C4-2B (cell line): Measurements from ENCODE around the gene N4BP3.
"Not testable (repeated sequence)": the region's sequence is repeated elsewhere in the genome, so short reads cannot be mapped to it uniquely, and the experiment has no call there.

ENCODE experiments used
- H3K27ac ChIP-seq: fragments of 450-650 bp; 2 replicates; pipeline ENCODE4 v1.5.1; 2017
- ZFX ChIP-seq: fragments of 450-650 bp; IDR thresholded peaks from 2 replicates; pipeline ENCODE4 v1.6.1; 2017
- TF ChIP-seq, protein P1 (sequence below): fragments of 450-650 bp; conservative IDR thresholded peaks from 2 replicates; pipeline ENCODE4 v1.5.1; 2017; ENCODE audit warnings: mild to moderate bottlenecking

Gene N4BP3

DNA sequence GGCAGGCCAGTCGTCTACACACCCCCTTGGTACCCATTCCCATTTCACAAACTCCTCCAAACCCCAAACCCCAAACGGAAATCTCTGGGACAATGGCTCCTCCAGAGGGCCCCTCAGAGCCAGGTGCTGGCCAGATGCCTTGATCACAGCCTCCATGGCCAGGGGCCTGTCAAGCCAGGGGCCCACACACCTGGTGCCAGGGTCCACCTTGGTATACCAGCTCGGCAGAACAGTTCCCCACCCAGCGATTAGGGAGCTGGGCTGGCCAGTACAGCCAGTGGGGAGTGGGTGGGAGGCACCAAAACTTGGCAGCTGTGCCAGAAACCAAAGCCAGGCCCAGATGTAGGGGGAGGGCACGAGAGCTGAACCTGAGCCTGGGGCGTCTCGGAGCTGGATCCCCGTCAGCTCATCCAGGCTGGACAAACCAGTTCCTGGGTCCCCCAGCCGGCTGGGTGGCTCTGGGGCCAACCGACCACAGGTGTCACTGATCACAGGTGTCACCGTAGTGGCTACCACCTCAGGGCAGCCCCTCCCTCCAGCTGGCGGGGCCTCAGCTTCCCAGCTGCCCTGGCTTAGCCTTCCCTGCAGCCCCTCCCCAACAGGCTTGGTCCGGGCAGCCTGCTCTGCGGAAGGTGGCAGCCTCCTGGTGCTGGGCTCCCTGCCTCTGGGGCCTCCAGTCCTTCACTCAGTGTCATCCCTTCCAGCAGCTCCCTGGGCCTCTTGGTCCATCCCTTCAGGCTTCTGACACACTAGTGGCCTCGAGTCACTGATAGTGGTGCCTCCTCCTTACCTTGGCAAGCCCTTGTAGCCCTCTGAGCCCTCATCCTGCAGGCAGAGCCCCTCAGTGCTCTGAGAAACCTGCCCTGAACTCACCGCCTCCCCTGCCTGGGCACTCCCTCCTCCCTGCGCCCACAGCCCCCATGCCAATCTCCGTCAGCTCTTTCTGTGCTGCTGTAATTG, 10.9 kb downstream of the N4BP3 start:
- H3K27ac ChIP-seq, result peak overlapping the region; percentile 61
- TF ChIP-seq, protein P1, sequence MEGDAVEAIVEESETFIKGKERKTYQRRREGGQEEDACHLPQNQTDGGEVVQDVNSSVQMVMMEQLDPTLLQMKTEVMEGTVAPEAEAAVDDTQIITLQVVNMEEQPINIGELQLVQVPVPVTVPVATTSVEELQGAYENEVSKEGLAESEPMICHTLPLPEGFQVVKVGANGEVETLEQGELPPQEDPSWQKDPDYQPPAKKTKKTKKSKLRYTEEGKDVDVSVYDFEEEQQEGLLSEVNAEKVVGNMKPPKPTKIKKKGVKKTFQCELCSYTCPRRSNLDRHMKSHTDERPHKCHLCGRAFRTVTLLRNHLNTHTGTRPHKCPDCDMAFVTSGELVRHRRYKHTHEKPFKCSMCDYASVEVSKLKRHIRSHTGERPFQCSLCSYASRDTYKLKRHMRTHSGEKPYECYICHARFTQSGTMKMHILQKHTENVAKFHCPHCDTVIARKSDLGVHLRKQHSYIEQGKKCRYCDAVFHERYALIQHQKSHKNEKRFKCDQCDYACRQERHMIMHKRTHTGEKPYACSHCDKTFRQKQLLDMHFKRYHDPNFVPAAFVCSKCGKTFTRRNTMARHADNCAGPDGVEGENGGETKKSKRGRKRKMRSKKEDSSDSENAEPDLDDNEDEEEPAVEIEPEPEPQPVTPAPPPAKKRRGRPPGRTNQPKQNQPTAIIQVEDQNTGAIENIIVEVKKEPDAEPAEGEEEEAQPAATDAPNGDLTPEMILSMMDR, result no peak
- TF ChIP-seq ZFX, result no peak

DNA sequence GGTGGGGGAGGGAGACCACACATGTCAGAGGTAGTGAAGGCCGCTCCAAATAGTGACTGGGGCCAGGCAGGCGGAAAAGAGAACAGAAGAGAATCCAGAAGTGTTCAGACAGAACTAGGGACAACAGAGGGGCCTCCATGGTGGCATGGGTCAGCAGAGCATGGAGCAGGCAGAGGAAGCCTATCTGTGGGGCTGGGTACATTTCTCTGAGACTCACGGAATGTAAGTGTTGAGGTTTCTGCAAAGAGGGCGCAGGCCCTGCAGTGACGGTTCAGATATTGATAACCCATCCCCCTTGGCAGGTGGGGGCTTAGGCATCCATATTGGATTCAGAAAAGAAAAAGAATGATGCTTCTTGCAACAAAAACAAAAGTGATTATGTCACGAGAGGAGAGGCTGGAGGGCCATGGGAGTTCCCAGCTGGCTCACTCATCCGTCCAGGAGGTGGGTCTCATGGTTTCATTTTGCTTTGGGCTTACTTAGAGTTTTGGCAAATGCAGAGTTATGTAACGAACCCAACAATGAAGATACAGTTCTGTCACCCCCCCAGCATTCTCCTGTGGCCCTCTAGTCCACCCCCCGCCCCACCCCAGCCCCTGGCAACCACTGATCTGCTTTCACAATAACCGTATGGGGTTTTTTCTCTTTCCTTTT, 12.0 kb downstream of the N4BP3 start:
- TF ChIP-seq, protein P1, result no peak
- no peak for TF ChIP-seq ZFX
- H3K27ac ChIP-seq, result peak overlapping the region; percentile 61

DNA sequence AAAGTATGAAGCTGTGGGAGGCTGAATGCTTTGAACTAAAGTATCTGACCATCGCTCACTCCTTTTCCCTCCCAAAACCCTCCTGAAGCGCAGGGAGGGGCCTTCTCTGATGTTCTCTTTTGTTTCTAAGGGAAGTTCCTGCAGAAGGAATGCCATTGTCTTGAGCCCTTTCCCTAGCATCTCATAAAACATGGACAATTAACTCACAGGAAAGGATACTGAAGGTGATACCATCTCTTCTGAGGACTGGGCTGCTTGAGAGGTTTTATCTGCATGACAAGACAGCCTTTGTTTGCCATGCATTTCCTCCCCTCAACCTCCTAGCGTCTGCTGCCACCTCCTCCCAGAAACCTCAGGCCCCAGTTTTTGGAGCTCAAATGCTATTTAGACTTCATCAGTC, 13.2 kb downstream of the N4BP3 start:
- no peak overlapping the region for H3K27ac ChIP-seq
- TF ChIP-seq ZFX, result no peak
- TF ChIP-seq, protein P1, result no peak

DNA sequence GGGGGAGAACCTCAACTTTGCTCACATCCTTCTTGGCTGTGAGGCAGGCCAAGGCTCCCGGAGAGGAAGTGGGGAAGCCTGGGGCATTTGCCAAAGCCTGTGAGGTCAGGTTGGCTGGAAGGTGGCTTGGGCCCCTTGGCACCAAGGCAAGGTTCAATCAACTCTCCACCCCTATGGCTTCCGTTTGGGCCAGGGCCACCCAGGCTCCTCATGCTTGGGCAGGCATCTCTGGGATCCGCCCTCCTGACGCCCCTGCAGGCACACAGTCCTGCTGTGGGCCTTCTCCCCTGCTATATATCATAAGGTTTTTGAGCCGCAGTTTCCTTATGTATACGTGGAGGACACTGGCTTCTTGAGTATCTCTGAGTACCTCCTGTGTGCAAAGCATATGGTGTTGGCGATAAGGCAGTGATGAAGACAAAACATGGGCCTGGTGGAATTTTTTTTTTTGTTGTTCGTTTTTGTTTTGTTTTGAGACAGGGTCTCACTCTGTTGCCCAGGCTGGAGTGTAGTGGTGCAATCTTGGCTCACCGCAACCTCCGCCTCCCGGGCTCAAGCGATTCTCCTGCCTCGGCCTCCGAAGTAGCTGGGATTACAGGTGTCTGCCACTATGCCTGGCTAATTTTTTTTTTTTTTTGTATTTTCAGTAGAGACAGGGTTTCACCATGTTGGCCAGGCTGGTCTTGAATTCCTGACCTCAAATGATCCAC, 14.1 kb downstream of the N4BP3 start:
- H3K27ac ChIP-seq, result not testable (repeated sequence)

DNA sequence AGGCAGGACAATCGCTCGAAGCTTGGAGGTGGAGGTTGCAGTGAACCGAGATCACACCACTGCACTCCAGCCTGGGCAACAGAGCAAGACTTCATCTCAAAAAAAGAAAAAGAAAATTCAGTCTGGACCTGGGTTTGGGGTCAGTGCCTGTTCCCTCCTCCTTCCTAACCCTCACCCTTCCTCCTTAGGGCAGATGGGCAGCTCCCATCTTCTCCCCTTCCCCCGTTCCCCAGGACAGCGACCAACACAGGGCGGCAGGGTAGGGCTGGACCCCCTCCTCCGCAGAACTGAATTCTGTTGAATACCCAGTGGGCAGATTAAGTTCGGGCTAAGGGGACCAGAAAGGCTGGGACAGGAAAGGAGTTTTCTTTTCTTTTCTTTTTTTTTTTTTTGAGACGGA, 16.0 kb downstream of the N4BP3 start:
- H3K27ac ChIP-seq, result no peak overlapping the region
- TF ChIP-seq, protein P1, result no peak
- no peak for TF ChIP-seq ZFX

DNA sequence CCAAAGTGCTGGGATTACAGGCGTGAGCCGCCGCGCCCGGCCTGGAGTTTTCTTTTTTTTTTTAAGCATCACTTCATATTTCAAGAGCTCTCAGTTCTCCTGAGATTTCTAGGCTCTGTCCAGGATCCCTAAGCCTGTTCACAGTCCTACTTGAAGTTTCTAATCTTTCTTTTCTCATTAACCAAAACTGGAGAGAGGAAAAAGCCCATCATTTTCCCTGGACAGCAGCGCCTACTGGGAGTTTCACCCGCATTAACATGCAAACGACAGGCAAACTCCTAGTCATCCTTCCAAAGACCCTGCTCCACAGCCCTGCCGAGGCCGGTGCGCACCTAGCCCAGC, 16.9 kb downstream of the N4BP3 start:
- H3K27ac ChIP-seq, result peak overlapping the region; percentile 93

DNA sequence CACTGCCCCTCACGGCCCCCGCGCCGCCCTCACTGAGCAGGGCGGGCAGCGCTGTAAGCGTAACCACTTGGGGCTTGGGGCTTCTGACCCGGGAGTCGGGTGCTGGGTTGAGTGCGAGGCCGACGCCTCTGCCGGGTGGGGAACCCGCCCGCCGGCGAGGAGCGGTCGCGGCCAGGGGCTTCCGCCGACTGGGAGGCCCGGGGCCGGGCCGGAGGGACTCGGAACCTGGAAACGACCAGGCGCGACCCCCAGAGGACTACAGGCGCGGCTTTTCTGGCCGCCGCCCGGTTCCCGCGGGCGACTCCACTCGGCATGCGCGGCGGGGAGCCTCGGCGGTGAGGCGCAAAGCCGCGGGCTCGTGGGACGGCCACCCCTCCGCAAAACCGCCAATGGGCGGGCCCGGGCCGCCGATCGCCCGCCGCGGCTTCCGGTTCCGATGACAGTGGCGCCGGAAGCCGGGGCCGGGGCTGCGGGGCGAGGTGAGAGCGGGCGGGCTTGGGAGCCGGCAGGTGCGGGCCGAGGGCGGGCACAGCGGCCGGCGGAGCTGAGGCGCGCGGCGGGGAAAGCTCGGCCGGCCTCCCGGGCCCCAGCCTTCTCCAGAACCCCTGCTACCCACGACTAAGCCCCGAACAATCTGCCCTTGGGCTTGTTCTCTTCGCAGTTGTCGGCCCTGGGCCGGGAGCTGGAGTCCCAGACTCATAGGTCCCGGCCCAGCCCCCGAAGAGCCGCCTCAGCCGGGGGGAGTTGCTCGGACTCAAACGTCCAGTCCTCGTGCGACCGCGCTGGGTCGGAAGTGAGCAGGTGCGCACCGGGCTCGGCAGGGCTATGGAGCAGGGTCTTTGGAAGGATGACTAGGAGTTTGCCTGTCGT, 17.5 kb downstream of the N4BP3 start, which contains the start of gene RMND5B:
RMND5B (plus strand) TSS at position 439 of the 870 bp plus-strand sequence. CDS start 7,106 bp downstream, outside the sequence.
- TF ChIP-seq ZFX, result peak; percentile 86
- TF ChIP-seq, protein P1, result no peak
- H3K27ac ChIP-seq, result peak within 1 kb of the TSS; percentile 93
